Measurements from ENCODE around the gene TM4SF20. TPM values are rescaled to one million over a fixed set of nuclear protein-coding genes. Genes with fewer than 3 reads are reported as not detected.

TM4SF20 gene
- not detected for total RNA-seq

- H3K27ac ChIP-seq, result no peak within 1 kb of the TSS
- intact Hi-C loops (cut with DNase I; ENCODE audit: low total_unique reads), result no loop called here
- no peaks in the 10 kb centered on the region for H3K36me3 ChIP-seq
- no peaks in the 10 kb centered on the region for H3K27me3 ChIP-seq
- TF ChIP-seq CTCF (IDR thresholded peaks at IDR 0.05) (no peak), POLR2AphosphoS5 (IDR thresholded peaks at IDR 0.05) (no peak), POLR2A (IDR thresholded peaks at IDR 0.05) (no peak)
- H3K4me1 ChIP-seq, result no peaks in the 10 kb centered on the region
- no peaks in the 10 kb centered on the region for H3K9me3 ChIP-seq
- no peak within 1 kb of the TSS for H3K4me3 ChIP-seq
- DNase-seq (ENCODE audit: low spot score in 2 of 2), result no peak
Observed at GRCh38 chr2:227379095-227379494, at the start of gene TM4SF20. TM4SF20 (minus strand) TSS chr2:227379306; CDS start chr2:227379268, 38 bp downstream.

- DNase-seq (ENCODE audit: low spot score in 2 of 2), result no peak
- no peaks in the 10 kb centered on the region for H3K36me3 ChIP-seq
- no peak overlapping the region for H3K4me3 ChIP-seq
- H3K27ac ChIP-seq, result no peak overlapping the region
- no peaks in the 10 kb centered on the region for H3K27me3 ChIP-seq
- H3K9me3 ChIP-seq, result peaks cover 10 to 13% of the 10 kb centered on the region in 2 donors
- TF ChIP-seq CTCF (IDR thresholded peaks at IDR 0.05) (no peak), POLR2AphosphoS5 (IDR thresholded peaks at IDR 0.05) (no peak), POLR2A (IDR thresholded peaks at IDR 0.05) (no peak)
- intact Hi-C loops (cut with DNase I; ENCODE audit: low total_unique reads), result no loop called here
- no peaks in the 10 kb centered on the region for H3K4me1 ChIP-seq
Observed at GRCh38 chr2:227428731-227429285, 49.7 kb upstream of the TM4SF20 start.

GRCh38 chr2:227423656-227424499, 44.8 kb upstream of the TM4SF20 start:
- TF ChIP-seq POLR2A (IDR thresholded peaks at IDR 0.05) (no peak), CTCF (IDR thresholded peaks at IDR 0.05) (no peak), POLR2AphosphoS5 (IDR thresholded peaks at IDR 0.05) (no peak)
- Histone ChIP-seq H3K27ac (no peak overlapping the region), H3K4me3 (no peak overlapping the region)

GRCh38 chr2:227420087-227421052, 41.3 kb upstream of the TM4SF20 start:
- Histone ChIP-seq H3K4me1 (no peaks in the 10 kb centered on the region), H3K27ac (no peak overlapping the region), H3K9me3 (no peaks in the 10 kb centered on the region), H3K36me3 (no peaks in the 10 kb centered on the region), H3K27me3 (no peaks in the 10 kb centered on the region), H3K4me3 (no peak overlapping the region)
- no peak for DNase-seq (ENCODE audit: low spot score in 2 of 2)
- TF ChIP-seq POLR2AphosphoS5 (IDR thresholded peaks at IDR 0.05) (no peak), POLR2A (IDR thresholded peaks at IDR 0.05) (no peak), CTCF (IDR thresholded peaks at IDR 0.05) (no peak)
- intact Hi-C loops (cut with DNase I; ENCODE audit: low total_unique reads), result no loop called here

More at GRCh38 chr2:227423656-227424499, 44.8 kb upstream of the TM4SF20 start:
- H3K27me3 ChIP-seq, result no peaks in the 10 kb centered on the region
- no peaks in the 10 kb centered on the region for H3K4me1 ChIP-seq
- no peaks in the 10 kb centered on the region for H3K36me3 ChIP-seq
- intact Hi-C loops (cut with DNase I; ENCODE audit: low total_unique reads), result no loop called here
- H3K9me3 ChIP-seq, result no peaks in the 10 kb centered on the region
- no peak for DNase-seq (ENCODE audit: low spot score in 2 of 2)

All from breast epithelium (tissue), 4 donors.